Pons (tissue), 1 donor: ENCODE data around the gene CYP4X1.
"Not testable (repeated sequence)": the region's sequence is repeated elsewhere in the genome, so short reads cannot be mapped to it uniquely, and the experiment has no call there.

Experiments
- DNase-seq: peaks from one replicate; pipeline ENCODE4 v3.0.0-alpha.2; 2016; ENCODE audit warnings: low spot score

Gene CYP4X1

GRCh38 chr1:47089356-47089755 lies 65.9 kb downstream of the CYP4X1 start:
- DNase-seq = not testable (repeated sequence)

GRCh38 chr1:47091476-47091875 lies 68.0 kb downstream of the CYP4X1 start:
- not testable (repeated sequence) for DNase-seq
